NCI-H1105 (cell line): ENCODE measurements around the gene ARMC9.
"Not testable (repeated sequence)": the region's sequence is repeated elsewhere in the genome, so short reads cannot be mapped to it uniquely, and the experiment has no call there.

Source experiments
- DNase-seq: peaks from one replicate; lab custom pipeline; 2025; lab: John Stamatoyannopoulos, UW

Gene ARMC9

GRCh38 chr2:231287696-231288095 is 89.3 kb downstream of the ARMC9 start:
- DNase-seq: no peak

DNA sequence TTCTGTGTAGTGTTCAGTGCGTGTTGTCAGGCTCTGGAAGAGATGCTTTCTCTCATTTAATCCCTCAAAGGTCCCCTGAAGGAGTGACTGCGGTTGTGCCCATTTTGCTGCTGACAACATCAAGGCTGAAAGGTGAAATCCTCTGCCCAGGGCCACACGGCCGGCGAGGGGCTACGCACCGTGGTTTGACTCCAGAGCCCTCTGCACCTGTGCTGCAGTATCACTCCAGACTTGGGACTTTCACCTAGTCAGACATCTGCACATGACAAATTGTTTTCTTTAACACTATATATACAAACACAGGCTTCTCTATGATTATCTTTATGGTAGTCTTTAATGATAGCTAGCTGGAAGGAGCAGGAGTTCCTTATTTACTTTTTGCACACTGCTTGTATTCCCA is 90.2 kb downstream of the ARMC9 start:
- DNase-seq: no peak

DNA sequence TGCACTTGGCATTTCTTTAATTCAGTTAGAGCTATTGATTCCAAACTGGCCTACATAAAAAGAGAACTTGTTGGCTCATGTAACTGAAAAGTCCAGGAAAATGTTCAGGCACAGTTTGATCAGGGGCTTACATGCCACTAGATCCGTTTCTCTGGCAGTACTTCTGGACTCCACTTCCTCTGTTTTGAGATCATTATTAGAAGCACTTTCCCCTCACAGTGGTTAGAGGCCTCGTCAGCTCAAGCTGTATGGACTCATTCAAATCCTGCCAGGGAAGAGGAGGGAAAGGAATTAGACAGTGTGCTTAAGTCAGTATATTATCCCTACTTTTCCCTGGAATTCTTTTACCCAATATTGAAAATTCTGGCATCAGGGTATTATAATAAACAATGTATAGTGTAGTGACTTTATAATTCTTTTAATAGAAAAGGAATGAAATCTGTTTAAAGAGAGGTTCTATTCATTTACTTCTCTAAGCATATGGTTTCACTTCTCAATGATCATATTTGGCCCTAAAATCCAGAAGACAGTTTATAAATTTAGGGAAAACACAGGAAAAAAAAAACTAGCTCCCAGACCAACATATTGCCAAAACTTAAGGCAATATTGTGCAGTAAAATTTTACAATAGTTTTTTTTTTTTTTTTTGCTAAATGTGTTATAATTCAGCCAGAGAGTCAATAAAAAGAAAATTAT is 92.0 kb downstream of the ARMC9 start:
- no peak for DNase-seq

DNA sequence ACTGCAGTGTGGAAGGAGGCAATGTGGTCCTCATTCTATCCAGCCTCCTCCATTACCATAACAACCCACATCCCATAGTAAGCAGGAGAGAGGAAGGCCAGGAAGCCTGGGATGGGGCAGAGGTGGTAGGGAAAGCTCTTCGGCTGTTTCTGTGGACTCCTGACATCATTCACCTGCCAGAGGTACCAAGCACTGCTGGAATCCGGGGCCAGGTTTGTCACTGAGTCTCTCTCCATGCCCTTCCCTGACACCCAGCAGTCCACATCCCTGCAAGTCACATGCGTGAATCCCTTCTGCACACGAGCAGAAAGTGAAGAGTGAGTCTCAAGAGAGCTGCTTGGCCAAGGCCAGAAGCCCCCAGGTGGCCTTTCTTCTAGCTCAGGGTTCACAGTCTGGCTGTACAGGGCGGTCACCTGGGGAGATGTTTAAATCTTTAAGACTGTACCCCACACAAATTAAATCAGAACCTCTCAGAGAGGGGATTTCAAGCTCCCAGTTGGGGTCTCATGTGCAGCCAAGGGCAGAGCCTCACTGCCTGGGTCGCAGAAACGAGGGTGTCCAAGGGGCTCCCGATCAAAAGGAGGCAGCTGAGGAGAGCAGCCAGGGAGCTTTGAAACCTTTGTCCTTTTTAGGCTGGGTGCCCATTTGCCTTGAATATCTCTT is 94.2 kb downstream of the ARMC9 start:
- DNase-seq: no peak

- no peak for DNase-seq
Observed at GRCh38 chr2:231293163-231293562, 94.7 kb downstream of the ARMC9 start.

DNA sequence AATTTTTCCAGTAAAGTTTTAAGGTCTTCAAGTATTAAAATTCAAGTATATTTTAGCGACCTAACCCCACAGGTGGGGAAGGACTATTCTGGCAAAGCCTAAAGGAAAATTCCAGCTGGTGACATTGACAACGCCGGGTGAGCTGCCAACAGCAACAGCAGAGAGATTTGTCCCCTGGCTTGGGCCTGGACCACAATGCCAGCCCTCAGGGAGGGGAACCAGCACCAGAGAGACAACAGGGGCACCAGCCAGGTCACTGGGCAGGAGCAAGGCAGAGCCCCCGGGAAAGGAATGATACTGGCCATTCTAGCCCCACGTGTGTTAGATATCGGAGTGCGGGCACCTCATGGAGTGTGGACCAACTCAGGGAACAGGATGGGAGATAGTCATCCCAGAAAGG is 95.7 kb downstream of the ARMC9 start:
- no peak for DNase-seq

DNA sequence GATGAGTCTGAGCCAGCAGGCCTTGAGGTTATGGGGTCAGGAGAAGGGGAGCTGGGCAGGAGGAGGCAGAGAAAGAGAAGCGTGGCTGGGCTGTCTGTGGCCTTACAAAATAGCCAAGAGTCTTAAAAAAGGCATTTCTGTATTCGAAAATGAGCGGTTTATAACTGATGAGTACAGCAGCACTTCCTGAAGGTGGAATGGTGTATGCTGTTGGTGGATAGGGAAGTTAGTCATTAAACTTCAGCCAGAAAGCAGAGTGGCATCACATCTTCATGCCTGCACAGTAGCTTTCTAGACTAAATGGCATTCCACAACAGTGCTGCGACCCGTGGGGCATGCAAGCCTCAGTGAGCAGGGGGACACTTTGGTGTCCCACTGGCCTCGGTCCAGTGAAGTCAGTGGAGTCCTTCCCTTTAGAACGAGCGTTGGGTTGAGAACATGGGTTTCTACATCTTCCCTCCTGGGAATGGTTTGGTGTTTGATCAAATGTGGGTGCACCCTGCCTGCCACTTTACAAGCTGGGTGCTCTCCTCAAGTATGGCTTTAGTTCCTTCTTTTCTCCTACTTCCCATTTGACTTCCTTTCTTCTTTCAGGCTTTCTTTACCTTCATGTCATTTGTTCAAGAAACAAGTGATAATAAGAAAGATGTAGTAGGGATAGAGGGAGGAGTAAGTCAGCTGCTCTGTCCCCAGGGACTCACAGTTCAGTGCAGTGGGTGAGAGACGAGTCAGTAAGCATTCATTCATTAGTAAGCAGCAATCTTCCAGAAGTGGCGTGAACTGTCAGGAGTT is 96.3 kb downstream of the ARMC9 start:
- no peak for DNase-seq

- no peak for DNase-seq
Observed at GRCh38 chr2:231295363-231295655, 96.9 kb downstream of the ARMC9 start.

- no peak for DNase-seq
Observed at GRCh38 chr2:231296401-231296974, 98.1 kb downstream of the ARMC9 start.

DNA sequence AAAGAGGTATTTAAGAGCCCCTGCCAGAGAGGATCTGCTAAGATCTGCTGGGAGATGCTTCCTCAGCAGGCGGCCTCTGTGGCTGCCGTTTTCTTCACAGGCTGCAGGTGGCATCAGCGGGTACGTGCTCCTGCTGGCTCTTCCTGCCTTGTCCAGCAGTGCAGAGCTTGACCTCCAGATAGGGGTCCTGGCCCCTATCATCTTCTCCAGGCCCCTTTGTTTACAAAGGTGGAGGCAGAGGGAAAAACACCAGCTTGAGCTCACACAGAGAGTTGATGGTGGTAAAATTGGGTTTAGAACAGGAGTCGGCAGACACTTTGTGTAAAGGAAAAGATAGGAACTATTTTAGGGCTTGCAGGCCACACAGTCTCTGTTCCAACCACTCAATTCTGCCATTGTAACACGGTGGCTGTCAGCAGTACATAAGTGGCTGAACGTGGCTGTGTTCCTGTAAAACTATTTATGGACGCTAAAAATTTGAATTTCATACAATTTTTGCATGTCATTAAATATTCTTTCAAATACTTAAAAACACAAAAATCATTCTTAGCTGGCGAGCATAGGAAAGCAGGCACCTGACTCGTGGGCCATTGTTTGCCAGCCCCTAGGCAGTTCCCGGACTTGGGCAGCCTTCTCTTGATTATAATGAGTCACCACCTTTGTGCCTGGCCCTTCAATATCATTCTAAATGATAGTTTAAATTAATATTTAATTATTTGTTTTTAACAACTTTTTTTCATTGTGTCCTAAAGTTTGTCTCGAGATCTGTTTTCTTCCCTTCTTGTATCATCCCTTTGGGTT is 98.9 kb downstream of the ARMC9 start:
- DNase-seq: no peak

- DNase-seq: no peak
Observed at GRCh38 chr2:231298091-231298490, 99.7 kb downstream of the ARMC9 start.

DNA sequence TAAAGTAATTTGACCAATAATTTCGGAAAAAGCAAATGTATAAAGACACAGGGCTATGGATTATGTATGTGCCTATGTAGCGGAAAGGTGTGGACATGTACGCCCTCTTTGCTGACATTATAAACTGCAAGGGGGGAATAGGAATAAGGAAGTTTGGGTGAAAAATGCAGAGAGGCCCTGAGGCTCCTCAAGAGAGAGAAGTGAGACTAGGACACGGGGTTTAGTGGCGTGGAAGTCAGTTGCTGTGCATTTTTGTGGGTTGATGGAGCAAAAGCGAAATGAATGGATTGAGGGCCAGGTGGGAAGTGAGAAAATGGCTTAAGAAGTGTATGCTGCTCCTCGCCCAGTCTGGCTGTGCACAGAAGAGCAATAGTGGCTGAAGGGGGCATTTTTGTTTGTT is 100.8 kb downstream of the ARMC9 start:
- DNase-seq: no peak

- DNase-seq: no peak
Observed at GRCh38 chr2:231300020-231300721, 101.7 kb downstream of the ARMC9 start.

DNA sequence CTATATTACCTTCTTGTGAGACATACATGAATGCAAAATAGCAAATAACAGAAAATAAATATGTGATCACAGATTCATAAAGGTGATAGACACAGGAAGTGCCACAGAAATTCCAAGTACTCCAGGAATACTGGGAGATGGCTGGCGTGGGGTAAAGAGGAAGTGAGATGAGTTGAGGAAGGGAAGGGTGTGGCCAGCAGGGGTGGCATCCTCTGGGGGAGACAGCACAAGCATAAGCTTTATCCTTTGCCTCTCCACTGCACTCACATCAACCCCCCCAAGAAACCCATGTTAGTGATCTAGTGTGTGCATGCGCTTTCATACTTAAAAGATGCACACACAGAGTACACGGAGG is 102.3 kb downstream of the ARMC9 start:
- no peak for DNase-seq

- DNase-seq: not testable (repeated sequence)
Observed at GRCh38 chr2:231304259-231304658, 105.8 kb downstream of the ARMC9 start.

DNA sequence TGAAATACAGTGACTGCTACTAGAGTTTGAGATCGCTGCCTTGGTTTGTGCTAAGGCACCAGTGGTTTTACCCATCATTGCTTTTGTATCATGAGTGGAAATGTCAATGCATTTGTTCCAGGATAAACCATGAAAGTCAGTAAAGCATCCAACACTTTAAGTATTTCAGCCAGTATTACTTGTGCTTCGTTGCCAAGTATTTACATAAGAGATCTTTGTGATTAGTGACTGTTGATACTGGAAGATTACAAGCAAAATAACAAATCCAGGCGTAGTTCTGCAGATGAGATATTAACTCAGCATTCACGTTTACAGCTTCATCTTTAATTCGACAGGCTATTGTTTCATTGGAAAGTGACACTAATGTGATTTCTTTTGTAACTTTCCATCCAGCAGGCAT is 106.8 kb downstream of the ARMC9 start:
- DNase-seq: no peak

- no peak for DNase-seq
Observed at GRCh38 chr2:231306791-231307393, 108.5 kb downstream of the ARMC9 start.

- DNase-seq: no peak
Observed at GRCh38 chr2:231308219-231308618, 109.8 kb downstream of the ARMC9 start.

GRCh38 chr2:231308631-231309428 is 110.4 kb downstream of the ARMC9 start:
- no peak for DNase-seq

GRCh38 chr2:231312066-231312465 is 113.6 kb downstream of the ARMC9 start:
- no peak for DNase-seq
